GM21447 (cell line): ENCODE data around the gene SLCO4A1.

Experiments
- ATAC-seq: cut with Tn5 transposase; IDR thresholded peaks from one replicate; pipeline ENCODE4 v1.9.1; 2021; ENCODE audit not compliant: unreplicated experiment

The SLCO4A1 gene, protein sequence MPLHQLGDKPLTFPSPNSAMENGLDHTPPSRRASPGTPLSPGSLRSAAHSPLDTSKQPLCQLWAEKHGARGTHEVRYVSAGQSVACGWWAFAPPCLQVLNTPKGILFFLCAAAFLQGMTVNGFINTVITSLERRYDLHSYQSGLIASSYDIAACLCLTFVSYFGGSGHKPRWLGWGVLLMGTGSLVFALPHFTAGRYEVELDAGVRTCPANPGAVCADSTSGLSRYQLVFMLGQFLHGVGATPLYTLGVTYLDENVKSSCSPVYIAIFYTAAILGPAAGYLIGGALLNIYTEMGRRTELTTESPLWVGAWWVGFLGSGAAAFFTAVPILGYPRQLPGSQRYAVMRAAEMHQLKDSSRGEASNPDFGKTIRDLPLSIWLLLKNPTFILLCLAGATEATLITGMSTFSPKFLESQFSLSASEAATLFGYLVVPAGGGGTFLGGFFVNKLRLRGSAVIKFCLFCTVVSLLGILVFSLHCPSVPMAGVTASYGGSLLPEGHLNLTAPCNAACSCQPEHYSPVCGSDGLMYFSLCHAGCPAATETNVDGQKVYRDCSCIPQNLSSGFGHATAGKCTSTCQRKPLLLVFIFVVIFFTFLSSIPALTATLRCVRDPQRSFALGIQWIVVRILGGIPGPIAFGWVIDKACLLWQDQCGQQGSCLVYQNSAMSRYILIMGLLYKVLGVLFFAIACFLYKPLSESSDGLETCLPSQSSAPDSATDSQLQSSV

DNA sequence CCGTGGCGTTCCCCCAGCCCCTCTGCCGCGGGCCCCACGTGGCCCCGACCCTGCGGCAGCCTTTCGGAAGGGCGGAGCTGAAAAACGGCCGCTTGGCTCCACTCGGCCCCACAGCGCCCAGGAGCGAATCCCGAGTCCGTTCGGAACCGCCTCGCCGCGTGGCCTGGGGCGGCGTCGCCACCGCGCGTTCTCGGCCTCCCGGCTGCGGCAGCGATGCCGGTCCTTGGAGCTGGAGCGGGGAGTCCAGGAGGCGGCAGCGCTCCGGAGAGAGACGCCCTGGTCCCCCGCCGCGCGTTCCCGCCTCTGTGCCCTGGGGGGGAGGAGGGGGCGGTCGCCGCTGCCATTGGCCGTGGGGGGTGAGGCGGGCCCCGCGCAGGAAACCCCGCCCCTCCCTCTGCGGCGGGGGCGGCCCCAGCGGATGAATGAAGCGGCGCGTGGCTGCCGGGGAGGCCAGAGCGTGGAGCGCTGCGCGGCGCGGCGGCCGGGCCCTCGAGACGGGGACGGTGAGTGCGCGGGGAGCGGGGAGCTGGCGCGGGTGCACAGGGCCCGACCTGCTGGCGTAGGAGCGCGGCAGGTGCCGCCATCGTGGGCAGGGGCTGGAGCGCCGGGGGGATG lies at the start of gene SLCO4A1:
Gene SLCO4A1, plus strand, starts transcription at position 453 of the 615 bp plus-strand sequence. CDS start 13,952 bp downstream, outside the sequence.
- peak; percentile 68 for ATAC-seq

DNA sequence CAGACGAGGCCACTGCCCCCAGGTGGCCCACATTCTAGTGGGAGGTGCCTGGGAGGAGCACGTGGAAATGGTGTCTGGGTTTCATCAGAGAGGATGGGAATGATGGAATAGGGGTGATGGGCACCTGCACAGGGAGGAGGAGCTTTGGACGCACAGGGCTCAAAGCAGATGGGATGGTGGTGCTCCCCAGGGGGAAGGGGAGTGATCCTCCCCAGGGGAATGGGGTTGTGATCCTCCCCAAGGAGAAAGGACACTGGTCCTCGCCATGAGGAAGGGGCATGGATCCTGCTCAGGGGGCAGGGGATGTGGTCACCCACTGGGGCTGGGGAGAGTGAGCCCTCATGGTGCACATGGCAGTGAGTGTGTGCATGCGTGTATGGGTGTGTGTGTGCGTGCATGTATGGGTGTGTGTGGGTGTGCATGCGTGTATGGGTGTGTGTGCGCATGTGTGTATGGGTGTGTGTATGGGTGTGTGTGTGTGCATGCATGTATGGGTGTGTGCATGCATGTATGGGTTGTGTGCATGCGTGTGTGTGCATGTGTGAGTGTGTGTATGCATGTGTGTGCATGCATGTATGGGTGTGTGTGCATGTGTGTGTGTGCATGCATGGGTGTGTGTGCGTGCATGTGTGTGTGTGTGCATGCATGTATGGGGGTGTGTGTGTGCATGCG lies 49.7 kb upstream of the SLCO4A1 start:
- no peak for ATAC-seq

- no peak for ATAC-seq
These were observed 48.7 kb upstream of the SLCO4A1 start for GRCh38 chr20:62593616-62594015.

DNA sequence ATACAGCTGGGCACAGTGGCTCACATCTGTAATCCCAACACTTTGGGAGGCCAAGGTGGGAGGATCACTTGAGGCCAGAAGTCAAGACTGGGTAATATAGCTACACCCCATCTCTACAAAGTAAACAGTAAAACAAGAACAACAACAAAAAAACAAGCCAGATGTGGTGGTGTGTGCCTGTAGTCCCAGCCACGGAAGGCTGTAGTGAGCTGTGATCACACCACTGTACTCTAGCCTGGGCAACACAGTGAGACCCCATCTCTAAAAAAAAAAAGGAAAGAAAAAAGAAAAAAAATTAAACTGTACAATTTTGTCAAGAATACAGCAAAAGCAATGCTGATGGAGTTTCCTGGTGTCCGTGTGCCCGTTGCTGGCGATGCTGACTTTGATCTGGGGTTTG lies 47.2 kb upstream of the SLCO4A1 start:
- no peak for ATAC-seq

GRCh38 chr20:62595491-62595890 lies 46.8 kb upstream of the SLCO4A1 start:
- ATAC-seq: no peak

- ATAC-seq: no peak
These were observed 45.8 kb upstream of the SLCO4A1 start for GRCh38 chr20:62596486-62596885.

DNA sequence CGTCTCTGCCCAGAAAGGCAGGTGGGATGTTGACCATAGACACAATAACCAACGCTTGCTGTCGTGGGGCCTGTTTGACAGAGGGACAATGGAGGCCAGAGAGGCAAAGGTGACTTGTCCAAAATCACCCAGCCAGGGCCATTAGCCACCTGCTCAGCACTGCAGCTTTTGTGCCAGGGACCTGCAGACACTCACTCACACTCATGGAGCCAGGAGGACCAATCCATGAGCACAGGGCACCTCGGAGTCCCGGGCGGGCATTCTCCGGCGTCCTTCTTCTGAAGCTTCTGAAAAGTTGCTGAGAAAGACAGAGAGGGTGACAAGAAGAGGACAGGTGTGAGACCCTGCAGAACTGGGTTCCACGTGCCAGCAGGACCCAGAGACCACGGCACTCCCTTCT lies 45.4 kb upstream of the SLCO4A1 start:
- no peak for ATAC-seq

GRCh38 chr20:62597416-62598115 lies 44.7 kb upstream of the SLCO4A1 start:
- ATAC-seq: no peak

- no peak for ATAC-seq
These were observed 43.5 kb upstream of the SLCO4A1 start for GRCh38 chr20:62598761-62599194.

- ATAC-seq: no peak
These were observed 42.8 kb upstream of the SLCO4A1 start for GRCh38 chr20:62599216-62600110.

GRCh38 chr20:62601172-62601571 lies 41.1 kb upstream of the SLCO4A1 start:
- ATAC-seq: no peak

- no peak for ATAC-seq
These were observed 40.6 kb upstream of the SLCO4A1 start for GRCh38 chr20:62601714-62602113.

DNA sequence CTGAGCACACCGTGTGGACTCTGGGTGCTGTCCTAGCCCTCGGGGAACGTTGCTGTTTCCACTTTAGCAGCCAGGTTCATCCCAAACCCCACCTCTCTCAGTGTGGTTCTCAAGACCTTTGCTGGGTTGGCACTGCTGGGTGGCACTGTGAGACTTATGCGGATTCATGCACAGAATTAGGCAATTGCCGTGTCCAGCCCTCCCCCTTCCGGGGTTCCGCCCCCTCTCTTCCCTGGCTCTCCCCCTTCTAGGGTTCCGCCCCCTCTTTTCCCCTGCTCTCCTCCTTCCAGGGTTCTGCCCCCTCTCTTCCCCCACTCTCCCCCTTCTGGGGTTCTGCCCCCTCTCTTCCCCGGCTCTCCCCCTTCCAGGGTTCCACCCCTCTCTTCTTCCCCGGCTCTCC lies 39.8 kb upstream of the SLCO4A1 start:
- no peak for ATAC-seq

DNA sequence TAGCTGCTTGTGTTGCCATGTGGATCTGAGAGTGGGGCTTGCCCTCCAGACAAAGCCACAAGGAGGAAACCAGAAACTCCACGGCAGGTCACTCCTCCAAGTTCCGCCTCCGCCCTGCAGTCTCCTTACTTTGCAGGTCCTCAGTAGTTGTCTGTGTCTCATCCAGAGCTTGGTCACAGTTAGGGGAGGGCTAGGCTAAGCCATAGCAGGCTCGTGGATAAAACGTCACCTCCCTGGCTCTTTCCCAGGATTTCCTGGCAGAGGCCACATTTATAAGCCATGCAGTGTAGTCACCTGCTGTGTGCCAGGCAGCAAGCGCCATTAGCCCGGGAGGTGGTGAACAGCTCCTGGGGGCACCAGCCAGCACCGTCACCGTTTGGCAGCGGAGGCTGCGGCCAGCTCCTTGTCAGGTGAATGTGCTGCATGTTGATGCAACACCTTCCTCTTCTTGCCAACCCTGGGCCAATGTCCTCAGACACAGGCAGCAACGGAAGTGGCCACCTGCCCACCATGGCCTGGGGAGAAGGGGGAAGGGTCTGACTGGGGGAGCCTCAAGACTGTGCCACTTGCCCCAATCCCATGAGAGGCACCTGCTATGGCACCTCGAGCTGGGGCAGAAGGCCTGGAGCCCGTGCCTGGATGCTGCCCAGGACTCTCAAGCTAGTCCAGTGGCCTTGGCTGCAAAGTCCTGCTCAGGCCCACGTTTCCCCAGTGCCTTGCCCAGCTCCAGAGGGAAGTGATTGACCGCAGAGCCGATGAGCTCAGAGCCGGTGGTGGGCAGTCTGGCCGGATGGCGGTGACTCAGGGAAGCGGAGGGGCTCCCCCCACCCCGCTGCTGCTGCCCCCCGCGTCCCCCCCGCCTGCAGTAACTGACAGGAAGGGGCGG lies 39.0 kb upstream of the SLCO4A1 start:
- ATAC-seq: peak; percentile 39

DNA sequence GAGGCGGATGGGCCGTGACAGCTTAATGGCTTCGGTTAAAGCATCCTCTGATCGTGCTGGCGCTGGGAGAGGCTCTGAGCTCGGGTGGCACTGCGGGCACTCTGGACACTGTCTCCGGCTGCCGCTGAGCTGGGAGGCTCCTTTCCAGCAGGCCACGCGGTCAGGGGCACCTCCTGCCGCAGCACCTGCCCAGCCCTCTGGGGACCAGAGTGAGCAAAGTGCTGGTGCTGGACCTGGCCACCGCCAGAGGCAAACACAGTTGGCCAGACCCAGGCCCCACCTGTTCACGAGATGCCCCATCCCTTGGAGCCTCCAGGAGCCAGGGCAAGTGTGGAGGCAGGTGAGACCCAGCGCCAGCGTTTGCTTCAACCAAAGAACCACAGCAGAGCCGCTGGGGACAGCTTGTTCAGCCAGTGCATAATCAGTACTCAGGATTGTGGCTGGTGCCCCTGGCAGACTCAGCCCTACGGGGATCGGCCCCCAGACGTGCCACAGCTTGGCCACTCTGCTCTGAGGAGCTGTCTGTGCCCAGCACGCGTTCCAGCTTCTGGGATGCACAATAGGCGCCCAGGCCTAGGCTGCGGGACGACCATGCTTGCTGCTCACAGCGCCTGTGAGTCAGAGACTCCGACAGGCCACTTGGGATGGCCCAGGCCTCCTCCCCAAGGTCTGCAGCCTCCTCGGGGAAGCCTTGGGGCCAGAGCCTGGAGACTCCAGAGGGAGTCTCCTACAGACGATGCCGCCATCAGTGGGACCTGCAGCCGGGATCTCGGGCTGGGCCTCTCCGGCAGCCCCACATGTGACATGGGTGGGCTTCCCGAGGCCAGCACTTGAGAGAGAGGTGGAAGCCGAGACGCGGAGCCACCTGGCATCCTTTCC lies 38.2 kb upstream of the SLCO4A1 start:
- no peak for ATAC-seq

- ATAC-seq: no peak
These were observed 37.5 kb upstream of the SLCO4A1 start for GRCh38 chr20:62604796-62605195.

DNA sequence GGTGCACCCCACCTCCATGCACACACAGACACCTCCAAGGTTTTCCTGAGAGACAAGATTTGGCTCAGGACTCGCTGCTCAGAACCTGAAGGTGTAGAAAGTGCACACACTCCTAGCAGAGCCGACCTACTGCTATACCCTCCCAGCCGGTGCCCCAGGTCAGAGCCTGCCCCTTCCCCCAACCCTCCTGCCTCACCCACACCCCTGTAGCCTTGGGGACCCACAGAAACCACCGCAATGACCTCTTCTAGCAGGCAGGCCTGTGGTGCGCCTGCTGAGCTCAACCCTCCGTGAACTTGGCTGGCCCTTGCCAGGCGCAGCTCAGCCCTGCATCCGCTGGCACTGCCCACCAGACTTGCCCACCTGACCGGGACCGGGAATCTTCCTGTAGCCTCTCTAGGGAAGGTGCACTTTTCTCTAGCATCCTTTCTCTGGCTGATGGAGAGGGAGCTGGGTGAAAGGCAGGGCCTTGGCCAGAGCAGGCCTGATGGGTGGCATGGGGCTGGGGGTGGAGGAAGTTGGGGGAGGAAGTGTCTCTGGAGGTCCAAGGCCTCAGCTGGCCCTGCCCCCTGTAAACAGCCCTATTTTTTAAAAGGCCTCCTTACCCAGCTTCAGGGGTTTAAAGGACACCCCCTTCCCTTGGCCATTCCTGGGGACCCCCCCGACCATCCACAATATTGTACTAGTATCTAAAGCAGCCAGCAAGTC lies 36.9 kb upstream of the SLCO4A1 start:
- ATAC-seq: no peak
